HEK293 (cell line): ENCODE measurements around the gene SSMEM1.

Source experiments
- CTCF ChIA-PET: fragments of 350-600 bp; formaldehyde crosslinking; extraction: SDS; loops from one replicate; lab custom pipeline; 2021; ENCODE audit warnings: antibody characterized with exemption; lab: Yijun Ruan, JAX
- POLR2A ChIA-PET: fragments of 300-600 bp; formaldehyde crosslinking; extraction: SDS; loops from one replicate; lab custom pipeline; 2020; ENCODE audit warnings: antibody characterized with exemption, inconsistent platforms; lab: Yijun Ruan, JAX
- H3K27ac ChIP-seq: fragments of 200-500 bp; sonication (Bioruptor generic); 2 replicates; pipeline ENCODE4 v1.5.1; 2014; ENCODE audit warnings: low read depth, low read length, control low read depth, inconsistent platforms; ENCODE audit errors: extremely low read depth
- H3K36me3 ChIP-seq, 2 experiments: fragments of 200-500 bp in 1 of 2; sonication (Bioruptor generic) in 1 of 2; 1 replicate in 1 of 2; 2 replicates in 1 of 2; pipeline ENCODE4 v1.5.1; 2014 to 2017; ENCODE audit warnings: inconsistent platforms in 2 of 2, low read length in 2 of 2; ENCODE audit not compliant: control insufficient read depth in 2 of 2, insufficient read depth in 1 of 2
- H3K4me1 ChIP-seq: fragments of 200-500 bp; sonication (Bioruptor generic); 2 replicates; pipeline ENCODE4 v1.5.1; 2014; ENCODE audit warnings: mild to moderate bottlenecking, low read length, inconsistent platforms; ENCODE audit not compliant: control insufficient read depth, insufficient read depth
- H3K4me3 ChIP-seq: 2 replicates; pipeline ENCODE4 v1.5.1; 2011; ENCODE audit warnings: low read depth, mild to moderate bottlenecking, control low read depth, low read length, moderate library complexity
- H3K9me3 ChIP-seq: fragments of 200-500 bp; sonication (Bioruptor generic); 2 replicates; pipeline ENCODE4 v1.5.1; 2014; ENCODE audit warnings: low read depth, low read length, inconsistent platforms; ENCODE audit not compliant: control insufficient read depth, insufficient read depth
- ATF2 ChIP-seq: fragments of 450-650 bp; formaldehyde crosslinking; IDR thresholded peaks from 2 replicates; pipeline ENCODE4 v1.5.1; 2016; ENCODE audit warnings: missing biosample characterization, missing genetic modification characterization, low read depth
- FEZF1 ChIP-seq: fragments of 450-650 bp; formaldehyde crosslinking; IDR thresholded peaks from 2 replicates; pipeline ENCODE4 v1.5.1; 2016; ENCODE audit warnings: missing biosample characterization, missing genetic modification characterization
- GFI1B ChIP-seq: fragments of 450-650 bp; formaldehyde crosslinking; IDR thresholded peaks from 2 replicates; pipeline ENCODE4 v1.5.1; 2016; ENCODE audit warnings: missing biosample characterization, missing genetic modification characterization
- KLF10 ChIP-seq: fragments of 450-650 bp; IDR thresholded peaks from 2 replicates; pipeline ENCODE4 v1.5.1; 2018; ENCODE audit warnings: missing biosample characterization, mild to moderate bottlenecking, missing genetic modification characterization
- MEIS1 ChIP-seq: sonication (generic); formaldehyde crosslinking; IDR thresholded peaks from 2 replicates; pipeline ENCODE4 v1.8.1; 2022; ENCODE audit warnings: missing genetic modification reagents, mild to moderate bottlenecking, borderline replicate concordance
- PRDM1 ChIP-seq: fragments of 450-650 bp; formaldehyde crosslinking; IDR thresholded peaks from 2 replicates; pipeline ENCODE4; 2016; ENCODE audit warnings: missing biosample characterization, missing genetic modification characterization
- SP2 ChIP-seq: fragments of 450-650 bp; formaldehyde crosslinking; IDR thresholded peaks from 2 replicates; pipeline ENCODE4 v1.5.1; 2016; ENCODE audit warnings: missing biosample characterization, missing genetic modification characterization
- ZBTB8A ChIP-seq: fragments of 450-650 bp; formaldehyde crosslinking; IDR thresholded peaks from 2 replicates; pipeline ENCODE4 v1.5.1; 2016; ENCODE audit warnings: missing biosample characterization, missing genetic modification characterization
- ZFHX2 ChIP-seq: fragments of 450-650 bp; formaldehyde crosslinking; conservative IDR thresholded peaks from 2 replicates; pipeline ENCODE4 v1.5.1; 2016; ENCODE audit warnings: missing biosample characterization, missing genetic modification characterization
- ZNF133 ChIP-seq: fragments of 450-650 bp; formaldehyde crosslinking; IDR thresholded peaks from 2 replicates; pipeline ENCODE4 v1.5.1; 2016; ENCODE audit warnings: missing biosample characterization, missing genetic modification characterization
- ZNF146 ChIP-seq: fragments of 450-650 bp; formaldehyde crosslinking; IDR thresholded peaks from 2 replicates; pipeline ENCODE4 v1.5.1; 2016; ENCODE audit warnings: missing biosample characterization, missing genetic modification characterization
- ZNF211 ChIP-seq: fragments of 450-650 bp; formaldehyde crosslinking; IDR thresholded peaks from 2 replicates; pipeline ENCODE4 v1.5.1; 2016; ENCODE audit warnings: low read depth, missing biosample characterization, missing genetic modification characterization
- ZNF23 ChIP-seq: fragments of 450-650 bp; formaldehyde crosslinking; IDR thresholded peaks from 2 replicates; pipeline ENCODE4 v1.5.1; 2016; ENCODE audit warnings: missing biosample characterization, missing genetic modification characterization, borderline replicate concordance
- ZNF335 ChIP-seq: fragments of 450-650 bp; formaldehyde crosslinking; conservative IDR thresholded peaks from 2 replicates; pipeline ENCODE4 v1.5.1; 2016; ENCODE audit warnings: missing biosample characterization, missing genetic modification characterization
- ZNF354C ChIP-seq: fragments of 450-650 bp; formaldehyde crosslinking; IDR thresholded peaks from 2 replicates; pipeline ENCODE4 v1.5.1; 2016; ENCODE audit warnings: missing biosample characterization, missing genetic modification characterization, low read depth, borderline replicate concordance
- ZNF529 ChIP-seq: fragments of 450-650 bp; formaldehyde crosslinking; IDR thresholded peaks from 2 replicates; pipeline ENCODE4 v1.5.1; 2017; ENCODE audit warnings: missing genetic modification characterization, missing biosample characterization; ENCODE audit not compliant: insufficient replicate concordance
- ZNF530 ChIP-seq: fragments of 450-650 bp; formaldehyde crosslinking; IDR thresholded peaks from 2 replicates; pipeline ENCODE4 v1.5.1; 2016; ENCODE audit warnings: low read depth, missing biosample characterization, missing genetic modification characterization
- ZNF549 ChIP-seq: fragments of 450-650 bp; IDR thresholded peaks from 2 replicates; pipeline ENCODE4 v1.5.1; 2018; ENCODE audit warnings: missing biosample characterization, missing genetic modification characterization, mild to moderate bottlenecking, inconsistent platforms, moderate library complexity
- ZNF585B ChIP-seq: fragments of 450-650 bp; formaldehyde crosslinking; IDR thresholded peaks from 2 replicates; pipeline ENCODE4 v1.5.1; 2016; ENCODE audit warnings: missing biosample characterization, missing genetic modification characterization
- ZNF707 ChIP-seq: fragments of 450-650 bp; formaldehyde crosslinking; IDR thresholded peaks from 2 replicates; pipeline ENCODE4 v1.5.1; 2016; ENCODE audit warnings: missing biosample characterization, missing genetic modification characterization
- ZNF768 ChIP-seq: fragments of 450-650 bp; formaldehyde crosslinking; IDR thresholded peaks from 2 replicates; pipeline ENCODE4 v1.5.1; 2018; ENCODE audit warnings: missing biosample characterization, mild to moderate bottlenecking, missing genetic modification characterization
- ZNF776 ChIP-seq: fragments of 450-650 bp; formaldehyde crosslinking; IDR thresholded peaks from 2 replicates; pipeline ENCODE4 v1.5.0; 2017; ENCODE audit warnings: missing biosample characterization, missing genetic modification characterization, borderline replicate concordance
- ZNF777 ChIP-seq: fragments of 450-650 bp; formaldehyde crosslinking; IDR thresholded peaks from 2 replicates; pipeline ENCODE4 v1.5.1; 2017; ENCODE audit warnings: missing biosample characterization, missing genetic modification characterization, borderline replicate concordance
- ZNF785 ChIP-seq: fragments of 450-650 bp; formaldehyde crosslinking; IDR thresholded peaks from 2 replicates; pipeline ENCODE4 v1.5.1; 2016; ENCODE audit warnings: missing biosample characterization, missing genetic modification characterization
- ZSCAN16 ChIP-seq: fragments of 450-650 bp; formaldehyde crosslinking; IDR thresholded peaks from 2 replicates; pipeline ENCODE4 v1.5.1; 2016; ENCODE audit warnings: missing biosample characterization, missing genetic modification characterization
- TF ChIP-seq, protein P1 (sequence below): fragments of 450-650 bp; formaldehyde crosslinking; IDR thresholded peaks from 2 replicates; pipeline ENCODE4 v1.5.1; 2017; ENCODE audit warnings: missing biosample characterization, missing genetic modification characterization
- TF ChIP-seq, protein P2 (sequence below): fragments of 450-650 bp; formaldehyde crosslinking; IDR thresholded peaks from 2 replicates; pipeline ENCODE4 v1.5.1; 2016; ENCODE audit warnings: missing biosample characterization, missing genetic modification characterization
- TF ChIP-seq, protein P3 (sequence below): sonication (generic); formaldehyde crosslinking; IDR thresholded peaks from 2 replicates; pipeline ENCODE4 v1.8.1; 2022; ENCODE audit warnings: mild to moderate bottlenecking, moderate library complexity, missing genetic modification reagents
- TF ChIP-seq, protein P4 (sequence below): fragments of 450-650 bp; formaldehyde crosslinking; IDR thresholded peaks from 2 replicates; pipeline ENCODE4 v1.5.1; 2016; ENCODE audit warnings: missing biosample characterization, missing genetic modification characterization, borderline replicate concordance

Gene SSMEM1

GRCh38 chr7:130210181-130210935 is 2.7 kb downstream of the SSMEM1 start:
- no peaks in the 10 kb centered on the region for H3K4me1 ChIP-seq
- TF ChIP-seq ZNF776 (tag by site-specific recombination) (no peak), PRDM1 (tag by site-specific recombination) (0 out of 2 replicates have a peak, but pooled peaks have one; percentile 32), ZNF211 (no peak), ZNF530 (tag by site-specific recombination) (no peak), ZNF23 (tag by site-specific recombination) (no peak), ZNF785 (tag by site-specific recombination) (no peak), ATF2 (tag by site-specific recombination) (no peak), KLF10 (peak; percentile 74; the same call in 1 of the 2 replicates), ZNF335 (tag by site-specific recombination) (0 out of 2 replicates have a peak, but pooled peaks have one; percentile 22), ZNF529 (no peak), FEZF1 (tag by site-specific recombination) (peak; percentile 78), ZNF707 (tag by site-specific recombination) (no peak), GFI1B (tag by site-specific recombination) (0 out of 2 replicates have a peak, but pooled peaks have one; percentile 25), ZSCAN16 (tag by site-specific recombination) (no peak), ZNF354C (tag by site-specific recombination) (no peak), SP2 (tag by site-specific recombination) (no peak), ZFHX2 (tag by site-specific recombination) (no peak), ZNF146 (tag by site-specific recombination) (no peak), MEIS1 (CRISPR knock-in tag) (no peak), ZNF133 (tag by site-specific recombination) (no peak), ZNF768 (tag by site-specific recombination) (no peak), ZNF549 (no peak), ZBTB8A (tag by site-specific recombination) (no peak), ZNF585B (no peak), ZNF777 (tag by site-specific recombination) (no peak)
- TF ChIP-seq, protein P1, sequence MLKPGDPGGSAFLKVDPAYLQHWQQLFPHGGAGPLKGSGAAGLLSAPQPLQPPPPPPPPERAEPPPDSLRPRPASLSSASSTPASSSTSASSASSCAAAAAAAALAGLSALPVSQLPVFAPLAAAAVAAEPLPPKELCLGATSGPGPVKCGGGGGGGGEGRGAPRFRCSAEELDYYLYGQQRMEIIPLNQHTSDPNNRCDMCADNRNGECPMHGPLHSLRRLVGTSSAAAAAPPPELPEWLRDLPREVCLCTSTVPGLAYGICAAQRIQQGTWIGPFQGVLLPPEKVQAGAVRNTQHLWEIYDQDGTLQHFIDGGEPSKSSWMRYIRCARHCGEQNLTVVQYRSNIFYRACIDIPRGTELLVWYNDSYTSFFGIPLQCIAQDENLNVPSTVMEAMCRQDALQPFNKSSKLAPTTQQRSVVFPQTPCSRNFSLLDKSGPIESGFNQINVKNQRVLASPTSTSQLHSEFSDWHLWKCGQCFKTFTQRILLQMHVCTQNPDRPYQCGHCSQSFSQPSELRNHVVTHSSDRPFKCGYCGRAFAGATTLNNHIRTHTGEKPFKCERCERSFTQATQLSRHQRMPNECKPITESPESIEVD (tag by site-specific recombination): peak; percentile 77
- TF ChIP-seq, protein P2, sequence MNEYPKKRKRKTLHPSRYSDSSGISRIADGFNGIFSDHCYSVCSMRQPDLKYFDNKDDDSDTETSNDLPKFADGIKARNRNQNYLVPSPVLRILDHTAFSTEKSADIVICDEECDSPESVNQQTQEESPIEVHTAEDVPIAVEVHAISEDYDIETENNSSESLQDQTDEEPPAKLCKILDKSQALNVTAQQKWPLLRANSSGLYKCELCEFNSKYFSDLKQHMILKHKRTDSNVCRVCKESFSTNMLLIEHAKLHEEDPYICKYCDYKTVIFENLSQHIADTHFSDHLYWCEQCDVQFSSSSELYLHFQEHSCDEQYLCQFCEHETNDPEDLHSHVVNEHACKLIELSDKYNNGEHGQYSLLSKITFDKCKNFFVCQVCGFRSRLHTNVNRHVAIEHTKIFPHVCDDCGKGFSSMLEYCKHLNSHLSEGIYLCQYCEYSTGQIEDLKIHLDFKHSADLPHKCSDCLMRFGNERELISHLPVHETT (tag by site-specific recombination): no peak
- TF ChIP-seq, protein P3, sequence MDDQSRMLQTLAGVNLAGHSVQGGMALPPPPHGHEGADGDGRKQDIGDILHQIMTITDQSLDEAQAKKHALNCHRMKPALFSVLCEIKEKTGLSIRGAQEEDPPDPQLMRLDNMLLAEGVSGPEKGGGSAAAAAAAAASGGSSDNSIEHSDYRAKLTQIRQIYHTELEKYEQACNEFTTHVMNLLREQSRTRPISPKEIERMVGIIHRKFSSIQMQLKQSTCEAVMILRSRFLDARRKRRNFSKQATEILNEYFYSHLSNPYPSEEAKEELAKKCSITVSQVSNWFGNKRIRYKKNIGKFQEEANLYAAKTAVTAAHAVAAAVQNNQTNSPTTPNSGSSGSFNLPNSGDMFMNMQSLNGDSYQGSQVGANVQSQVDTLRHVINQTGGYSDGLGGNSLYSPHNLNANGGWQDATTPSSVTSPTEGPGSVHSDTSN (CRISPR knock-in tag): no peak
- TF ChIP-seq, protein P4, sequence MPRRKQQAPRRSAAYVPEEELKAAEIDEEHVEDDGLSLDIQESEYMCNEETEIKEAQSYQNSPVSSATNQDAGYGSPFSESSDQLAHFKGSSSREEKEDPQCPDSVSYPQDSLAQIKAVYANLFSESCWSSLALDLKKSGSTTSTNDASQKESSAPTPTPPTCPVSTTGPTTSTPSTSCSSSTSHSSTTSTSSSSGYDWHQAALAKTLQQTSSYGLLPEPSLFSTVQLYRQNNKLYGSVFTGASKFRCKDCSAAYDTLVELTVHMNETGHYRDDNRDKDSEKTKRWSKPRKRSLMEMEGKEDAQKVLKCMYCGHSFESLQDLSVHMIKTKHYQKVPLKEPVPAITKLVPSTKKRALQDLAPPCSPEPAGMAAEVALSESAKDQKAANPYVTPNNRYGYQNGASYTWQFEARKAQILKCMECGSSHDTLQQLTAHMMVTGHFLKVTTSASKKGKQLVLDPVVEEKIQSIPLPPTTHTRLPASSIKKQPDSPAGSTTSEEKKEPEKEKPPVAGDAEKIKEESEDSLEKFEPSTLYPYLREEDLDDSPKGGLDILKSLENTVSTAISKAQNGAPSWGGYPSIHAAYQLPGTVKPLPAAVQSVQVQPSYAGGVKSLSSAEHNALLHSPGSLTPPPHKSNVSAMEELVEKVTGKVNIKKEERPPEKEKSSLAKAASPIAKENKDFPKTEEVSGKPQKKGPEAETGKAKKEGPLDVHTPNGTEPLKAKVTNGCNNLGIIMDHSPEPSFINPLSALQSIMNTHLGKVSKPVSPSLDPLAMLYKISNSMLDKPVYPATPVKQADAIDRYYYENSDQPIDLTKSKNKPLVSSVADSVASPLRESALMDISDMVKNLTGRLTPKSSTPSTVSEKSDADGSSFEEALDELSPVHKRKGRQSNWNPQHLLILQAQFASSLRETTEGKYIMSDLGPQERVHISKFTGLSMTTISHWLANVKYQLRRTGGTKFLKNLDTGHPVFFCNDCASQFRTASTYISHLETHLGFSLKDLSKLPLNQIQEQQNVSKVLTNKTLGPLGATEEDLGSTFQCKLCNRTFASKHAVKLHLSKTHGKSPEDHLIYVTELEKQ (tag by site-specific recombination): no peak
- H3K36me3 ChIP-seq: no peaks in the 10 kb centered on the region
- no peak overlapping the region for H3K4me3 ChIP-seq
- POLR2A ChIA-PET: no interaction called here
- CTCF ChIA-PET: interaction anchor here (0.6 kb wide), 2 partner anchors 41 to 269 kb away, joined by 3 to 4 read pairs; no protein-coding TSS in a partner anchor
- no peak overlapping the region for H3K27ac ChIP-seq
- no peaks in the 10 kb centered on the region for H3K9me3 ChIP-seq
